Prostate gland (tissue), 2 donors: ENCODE data around the gene GRIK3.

Experiments
- POLR2A ChIP-seq: fragments of 450-650 bp; IDR thresholded peaks from one replicate; pipeline ENCODE4 v1.6.1; 2016; ENCODE audit warnings: antibody characterized with exemption, mild to moderate bottlenecking
- TF ChIP-seq, protein P1 (sequence below), 4 experiments: fragments of 200-600 bp in 2 of 4; fragments of 450-650 bp in 2 of 4; sonication (generic) in 2 of 4; IDR thresholded peaks; 1 replicate in 3 of 4; 2 replicates in 1 of 4; pipeline ENCODE4 v1.5.1; 2016 to 2019; ENCODE audit warnings: antibody characterized with exemption in 4 of 4, mild to moderate bottlenecking in 2 of 4, moderate library complexity in 2 of 4

DNA sequence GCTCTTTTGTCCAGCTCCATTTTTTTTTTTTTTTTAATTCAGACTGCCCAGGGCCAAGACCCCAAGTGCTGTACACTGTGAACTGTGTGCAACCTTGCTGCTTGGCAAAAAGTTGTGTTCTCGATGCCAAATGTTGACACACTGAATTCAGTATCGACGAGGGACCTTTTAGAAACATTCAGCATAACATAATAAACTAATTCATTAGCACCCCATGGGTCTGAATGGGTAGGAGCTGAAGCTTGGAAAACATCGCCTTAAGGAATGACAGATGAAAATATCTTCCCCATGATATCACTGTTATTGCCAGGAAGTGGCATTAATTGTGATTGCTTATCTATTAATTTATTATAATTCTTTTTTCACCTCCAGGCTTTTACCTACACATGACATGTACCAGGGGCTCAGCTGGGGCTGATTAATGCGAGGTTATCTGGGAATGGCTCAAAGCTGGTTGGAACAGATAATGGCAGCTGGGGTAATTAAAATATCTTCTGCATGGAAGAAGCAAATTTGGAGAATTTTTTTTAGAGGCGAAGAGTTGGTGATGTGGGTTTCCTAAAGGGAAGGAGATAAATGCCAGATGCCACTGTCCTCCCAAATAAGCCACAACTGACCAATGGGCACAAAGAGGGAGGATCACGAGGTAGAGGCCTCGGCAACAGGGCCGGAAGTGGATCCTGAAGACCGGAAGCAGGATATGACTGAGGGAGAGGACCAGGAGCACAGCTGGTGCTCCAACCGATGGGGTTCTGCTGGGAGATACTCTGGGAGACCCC, 169.3 kb downstream of the GRIK3 start:
- no peak for TF ChIP-seq POLR2A
- TF ChIP-seq, protein P1, sequence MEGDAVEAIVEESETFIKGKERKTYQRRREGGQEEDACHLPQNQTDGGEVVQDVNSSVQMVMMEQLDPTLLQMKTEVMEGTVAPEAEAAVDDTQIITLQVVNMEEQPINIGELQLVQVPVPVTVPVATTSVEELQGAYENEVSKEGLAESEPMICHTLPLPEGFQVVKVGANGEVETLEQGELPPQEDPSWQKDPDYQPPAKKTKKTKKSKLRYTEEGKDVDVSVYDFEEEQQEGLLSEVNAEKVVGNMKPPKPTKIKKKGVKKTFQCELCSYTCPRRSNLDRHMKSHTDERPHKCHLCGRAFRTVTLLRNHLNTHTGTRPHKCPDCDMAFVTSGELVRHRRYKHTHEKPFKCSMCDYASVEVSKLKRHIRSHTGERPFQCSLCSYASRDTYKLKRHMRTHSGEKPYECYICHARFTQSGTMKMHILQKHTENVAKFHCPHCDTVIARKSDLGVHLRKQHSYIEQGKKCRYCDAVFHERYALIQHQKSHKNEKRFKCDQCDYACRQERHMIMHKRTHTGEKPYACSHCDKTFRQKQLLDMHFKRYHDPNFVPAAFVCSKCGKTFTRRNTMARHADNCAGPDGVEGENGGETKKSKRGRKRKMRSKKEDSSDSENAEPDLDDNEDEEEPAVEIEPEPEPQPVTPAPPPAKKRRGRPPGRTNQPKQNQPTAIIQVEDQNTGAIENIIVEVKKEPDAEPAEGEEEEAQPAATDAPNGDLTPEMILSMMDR (IDR thresholded peaks at IDR 0.05) = no peak
